VCaP (cell line): ENCODE data around the gene KIAA1549.
"Not testable (repeated sequence)": the region's sequence is repeated elsewhere in the genome, so short reads cannot be mapped to it uniquely, and the experiment has no call there.

ENCODE experiments used
- H3K27ac ChIP-seq: fragments of 450-650 bp; 2 replicates; pipeline ENCODE4 v1.5.1; 2017
- CTCF ChIP-seq: fragments of 450-650 bp; conservative IDR thresholded peaks from 2 replicates; pipeline ENCODE4 v1.5.1; 2017; ENCODE audit warnings: mild to moderate bottlenecking, moderate library complexity

KIAA1549 gene

GRCh38 chr7:138948403-138948802 is 32.8 kb downstream of the KIAA1549 start:
- no peak for TF ChIP-seq CTCF

GRCh38 chr7:138945821-138946220 is 35.4 kb downstream of the KIAA1549 start:
- H3K27ac ChIP-seq = no peak overlapping the region
- TF ChIP-seq CTCF = no peak

More at GRCh38 chr7:138948403-138948802, 32.8 kb downstream of the KIAA1549 start:
- no peak overlapping the region for H3K27ac ChIP-seq

- H3K27ac ChIP-seq = no peak overlapping the region
- no peak for TF ChIP-seq CTCF
These were observed 36.0 kb downstream of the KIAA1549 start for GRCh38 chr7:138945154-138945553.

DNA sequence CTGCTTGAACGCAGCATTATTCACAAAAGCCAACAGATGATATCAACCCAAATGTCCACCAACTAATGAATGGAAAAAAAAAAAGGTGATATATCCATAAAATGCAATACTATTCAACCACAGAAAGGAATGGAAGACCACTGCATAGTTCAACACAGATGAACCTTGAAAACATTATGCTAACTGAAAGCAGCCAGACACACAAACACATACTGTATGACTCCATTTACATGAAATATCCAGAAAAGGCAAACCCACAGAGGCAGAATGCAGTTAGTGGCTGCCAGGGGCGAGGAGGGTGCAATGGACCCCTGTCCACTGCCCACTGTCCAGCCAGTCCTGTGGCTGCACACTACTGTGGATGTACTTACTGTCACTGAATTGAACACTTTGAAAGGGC is 36.6 kb downstream of the KIAA1549 start:
- no peak overlapping the region for H3K27ac ChIP-seq
- no peak for TF ChIP-seq CTCF

DNA sequence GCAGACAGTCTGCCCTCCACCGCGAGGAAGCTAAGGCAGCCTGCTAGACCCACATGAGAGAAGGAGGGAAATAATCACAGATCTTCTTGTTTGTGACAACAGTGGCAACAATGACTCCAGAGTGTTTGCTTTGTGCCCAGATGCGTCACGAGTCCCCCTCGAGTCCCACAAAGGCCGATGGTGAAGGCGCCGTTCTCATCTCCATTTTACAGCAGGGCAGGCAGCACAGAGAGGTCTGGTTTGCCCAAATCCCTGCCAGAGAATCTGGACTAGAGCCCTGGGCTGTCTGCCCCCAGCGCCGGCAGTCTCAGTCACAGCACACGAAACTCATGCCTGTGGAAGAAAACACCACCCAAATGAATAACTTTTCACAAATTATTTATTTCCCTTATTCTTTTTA is 38.1 kb downstream of the KIAA1549 start:
- no peak for TF ChIP-seq CTCF
- H3K27ac ChIP-seq = no peak overlapping the region

- no peak for TF ChIP-seq CTCF
- no peak overlapping the region for H3K27ac ChIP-seq
These were observed 39.6 kb downstream of the KIAA1549 start for GRCh38 chr7:138941545-138941944.

- H3K27ac ChIP-seq = not testable (repeated sequence)
These were observed 40.6 kb downstream of the KIAA1549 start for GRCh38 chr7:138940602-138941001.

- no peak for TF ChIP-seq CTCF
- no peak overlapping the region for H3K27ac ChIP-seq
These were observed 43.7 kb downstream of the KIAA1549 start for GRCh38 chr7:138937484-138937883.
